Measurements from ENCODE around the gene FRAS1. TPM values are rescaled to one million over a fixed set of nuclear protein-coding genes. Genes with fewer than 3 reads are reported as not detected.
"Not testable (repeated sequence)": the region's sequence is repeated elsewhere in the genome, so short reads cannot be mapped to it uniquely, and the experiment has no call there.

FRAS1 gene, protein sequence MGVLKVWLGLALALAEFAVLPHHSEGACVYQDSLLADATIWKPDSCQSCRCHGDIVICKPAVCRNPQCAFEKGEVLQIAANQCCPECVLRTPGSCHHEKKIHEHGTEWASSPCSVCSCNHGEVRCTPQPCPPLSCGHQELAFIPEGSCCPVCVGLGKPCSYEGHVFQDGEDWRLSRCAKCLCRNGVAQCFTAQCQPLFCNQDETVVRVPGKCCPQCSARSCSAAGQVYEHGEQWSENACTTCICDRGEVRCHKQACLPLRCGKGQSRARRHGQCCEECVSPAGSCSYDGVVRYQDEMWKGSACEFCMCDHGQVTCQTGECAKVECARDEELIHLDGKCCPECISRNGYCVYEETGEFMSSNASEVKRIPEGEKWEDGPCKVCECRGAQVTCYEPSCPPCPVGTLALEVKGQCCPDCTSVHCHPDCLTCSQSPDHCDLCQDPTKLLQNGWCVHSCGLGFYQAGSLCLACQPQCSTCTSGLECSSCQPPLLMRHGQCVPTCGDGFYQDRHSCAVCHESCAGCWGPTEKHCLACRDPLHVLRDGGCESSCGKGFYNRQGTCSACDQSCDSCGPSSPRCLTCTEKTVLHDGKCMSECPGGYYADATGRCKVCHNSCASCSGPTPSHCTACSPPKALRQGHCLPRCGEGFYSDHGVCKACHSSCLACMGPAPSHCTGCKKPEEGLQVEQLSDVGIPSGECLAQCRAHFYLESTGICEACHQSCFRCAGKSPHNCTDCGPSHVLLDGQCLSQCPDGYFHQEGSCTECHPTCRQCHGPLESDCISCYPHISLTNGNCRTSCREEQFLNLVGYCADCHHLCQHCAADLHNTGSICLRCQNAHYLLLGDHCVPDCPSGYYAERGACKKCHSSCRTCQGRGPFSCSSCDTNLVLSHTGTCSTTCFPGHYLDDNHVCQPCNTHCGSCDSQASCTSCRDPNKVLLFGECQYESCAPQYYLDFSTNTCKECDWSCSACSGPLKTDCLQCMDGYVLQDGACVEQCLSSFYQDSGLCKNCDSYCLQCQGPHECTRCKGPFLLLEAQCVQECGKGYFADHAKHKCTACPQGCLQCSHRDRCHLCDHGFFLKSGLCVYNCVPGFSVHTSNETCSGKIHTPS (N-terminal part only)
- total RNA-seq (not detected), total RNA-seq (0 to 0.36 (median 0) reads per million in 172 experiments)
- not detected for polyA plus RNA-seq (2013, experiment 1 of 2)
- 0.20 TPM for polyA plus RNA-seq (2013, experiment 2 of 2)

DNA sequence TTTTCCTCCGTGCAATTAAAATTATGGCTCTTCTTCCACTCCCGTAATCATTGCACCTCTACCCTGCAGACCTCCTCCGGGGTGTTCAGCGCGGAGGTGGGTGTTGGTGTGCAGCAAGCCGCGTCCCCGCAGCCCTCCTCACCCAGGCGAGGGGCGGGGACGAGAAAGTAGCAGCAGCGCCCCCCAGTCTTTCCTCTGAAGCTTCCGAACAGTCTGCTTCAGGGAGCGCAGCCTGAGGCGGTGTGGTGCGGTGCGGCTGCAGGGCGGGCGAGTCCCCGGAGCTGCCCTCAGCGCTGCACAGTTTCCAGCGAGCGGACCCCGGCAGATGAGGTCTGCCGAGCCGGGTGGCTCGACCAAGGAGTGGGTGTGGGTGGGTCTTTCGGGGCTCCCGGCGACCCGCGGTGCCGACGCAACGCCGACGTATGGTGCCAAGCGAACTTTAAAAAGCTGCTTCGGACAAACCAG lies at the start of gene FRAS1:
Gene FRAS1, plus strand, starts transcription at position 189 of the 465 bp plus-strand sequence. CDS start 687 bp downstream, outside the sequence.
- peaks cover 29% of the 10 kb centered on the region for H3K4me1 Mint-ChIP-seq (ENCODE audit: low read depth)
- Histone ChIP-seq H3K27ac (ENCODE audit: low read depth in 1 of 2, low read length in 2 of 2) (no peak within 1 kb of the TSS), H3K36me3 (ENCODE audit: insufficient read depth, low read length) (no peaks in the 10 kb centered on the region), H3K9me3 (ENCODE audit: control insufficient read depth in 1 of 2, insufficient read depth in 1 of 2, low read length in 2 of 2) (peaks cover 0 to 14% of the 10 kb centered on the region in 2 experiments), H3K4me3 (ENCODE audit: low read length) (peak within 1 kb of the TSS; percentile 51), H3K4me1 (ENCODE audit: insufficient read depth, low read length) (peaks cover 34% of the 10 kb centered on the region), H3K27me3 (ENCODE audit: control insufficient read depth in 1 of 2, insufficient read depth in 2 of 2, low read length in 2 of 2) (peaks cover 51 to 64% of the 10 kb centered on the region in 2 experiments)
- DNase-seq (peak in 2 of 14 experiments; percentile 7 to 17), ATAC-seq (ENCODE audit: poor library complexity) (peak; percentile 35)
- ChIA-PET POLR2A (no interaction called here), CTCF (no interaction called here)
- H3K36me3 Mint-ChIP-seq (ENCODE audit: low read depth): no peaks in the 10 kb centered on the region
- intact Hi-C loops (cut with DNase I, micrococcal nuclease): no loop called here
- TF ChIP-seq, protein P1, sequence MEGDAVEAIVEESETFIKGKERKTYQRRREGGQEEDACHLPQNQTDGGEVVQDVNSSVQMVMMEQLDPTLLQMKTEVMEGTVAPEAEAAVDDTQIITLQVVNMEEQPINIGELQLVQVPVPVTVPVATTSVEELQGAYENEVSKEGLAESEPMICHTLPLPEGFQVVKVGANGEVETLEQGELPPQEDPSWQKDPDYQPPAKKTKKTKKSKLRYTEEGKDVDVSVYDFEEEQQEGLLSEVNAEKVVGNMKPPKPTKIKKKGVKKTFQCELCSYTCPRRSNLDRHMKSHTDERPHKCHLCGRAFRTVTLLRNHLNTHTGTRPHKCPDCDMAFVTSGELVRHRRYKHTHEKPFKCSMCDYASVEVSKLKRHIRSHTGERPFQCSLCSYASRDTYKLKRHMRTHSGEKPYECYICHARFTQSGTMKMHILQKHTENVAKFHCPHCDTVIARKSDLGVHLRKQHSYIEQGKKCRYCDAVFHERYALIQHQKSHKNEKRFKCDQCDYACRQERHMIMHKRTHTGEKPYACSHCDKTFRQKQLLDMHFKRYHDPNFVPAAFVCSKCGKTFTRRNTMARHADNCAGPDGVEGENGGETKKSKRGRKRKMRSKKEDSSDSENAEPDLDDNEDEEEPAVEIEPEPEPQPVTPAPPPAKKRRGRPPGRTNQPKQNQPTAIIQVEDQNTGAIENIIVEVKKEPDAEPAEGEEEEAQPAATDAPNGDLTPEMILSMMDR (IDR thresholded peaks at IDR 0.05): no peak
- H3K27ac Mint-ChIP-seq: no peak within 1 kb of the TSS
- peaks cover 90% of the 10 kb centered on the region for H3K27me3 Mint-ChIP-seq
- H3K9me3 Mint-ChIP-seq: no peaks in the 10 kb centered on the region
- peak within 1 kb of the TSS; percentile 89 for H3K4me3 Mint-ChIP-seq

DNA sequence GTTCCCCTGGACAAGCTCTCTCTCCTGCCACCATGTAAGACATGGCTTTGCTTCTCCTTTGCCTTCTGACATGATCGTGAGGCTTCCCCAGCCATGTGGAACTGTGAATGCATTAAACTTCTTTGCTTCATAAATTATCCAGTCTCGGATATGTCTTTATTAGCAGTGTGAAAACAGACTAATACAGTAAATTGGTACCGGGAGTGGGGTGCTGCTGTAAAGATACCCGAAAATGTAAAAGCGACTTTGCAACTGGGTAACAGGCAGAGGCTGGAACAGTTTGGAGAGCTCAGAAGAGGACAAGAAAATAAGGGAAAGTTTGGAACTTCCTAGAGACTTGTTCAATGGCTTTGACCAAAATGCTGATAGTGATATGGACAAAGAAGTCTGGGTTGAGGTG lies 46.1 kb upstream of the FRAS1 start:
- H3K27ac Mint-ChIP-seq; H3K4me3 ChIP-seq (ENCODE audit: low read length); H3K36me3 ChIP-seq (ENCODE audit: insufficient read depth, low read length); intact Hi-C loops (cut with DNase I, micrococcal nuclease); H3K4me3 Mint-ChIP-seq; ATAC-seq (ENCODE audit: poor library complexity); POLR2A ChIA-PET; H3K27me3 ChIP-seq (ENCODE audit: control insufficient read depth in 1 of 2, insufficient read depth in 2 of 2, low read length in 2 of 2); H3K4me1 ChIP-seq (ENCODE audit: insufficient read depth, low read length); H3K27ac ChIP-seq (ENCODE audit: low read depth in 1 of 2, low read length in 2 of 2); H3K4me1 Mint-ChIP-seq (ENCODE audit: low read depth); H3K27me3 Mint-ChIP-seq; CTCF ChIA-PET; H3K36me3 Mint-ChIP-seq (ENCODE audit: low read depth); DNase-seq: not testable (repeated sequence)
- peaks cover 12% of the 10 kb centered on the region for H3K9me3 Mint-ChIP-seq
- peaks cover 5 to 12% of the 10 kb centered on the region in 2 experiments for H3K9me3 ChIP-seq (ENCODE audit: control insufficient read depth in 1 of 2, insufficient read depth in 1 of 2, low read length in 2 of 2)

DNA sequence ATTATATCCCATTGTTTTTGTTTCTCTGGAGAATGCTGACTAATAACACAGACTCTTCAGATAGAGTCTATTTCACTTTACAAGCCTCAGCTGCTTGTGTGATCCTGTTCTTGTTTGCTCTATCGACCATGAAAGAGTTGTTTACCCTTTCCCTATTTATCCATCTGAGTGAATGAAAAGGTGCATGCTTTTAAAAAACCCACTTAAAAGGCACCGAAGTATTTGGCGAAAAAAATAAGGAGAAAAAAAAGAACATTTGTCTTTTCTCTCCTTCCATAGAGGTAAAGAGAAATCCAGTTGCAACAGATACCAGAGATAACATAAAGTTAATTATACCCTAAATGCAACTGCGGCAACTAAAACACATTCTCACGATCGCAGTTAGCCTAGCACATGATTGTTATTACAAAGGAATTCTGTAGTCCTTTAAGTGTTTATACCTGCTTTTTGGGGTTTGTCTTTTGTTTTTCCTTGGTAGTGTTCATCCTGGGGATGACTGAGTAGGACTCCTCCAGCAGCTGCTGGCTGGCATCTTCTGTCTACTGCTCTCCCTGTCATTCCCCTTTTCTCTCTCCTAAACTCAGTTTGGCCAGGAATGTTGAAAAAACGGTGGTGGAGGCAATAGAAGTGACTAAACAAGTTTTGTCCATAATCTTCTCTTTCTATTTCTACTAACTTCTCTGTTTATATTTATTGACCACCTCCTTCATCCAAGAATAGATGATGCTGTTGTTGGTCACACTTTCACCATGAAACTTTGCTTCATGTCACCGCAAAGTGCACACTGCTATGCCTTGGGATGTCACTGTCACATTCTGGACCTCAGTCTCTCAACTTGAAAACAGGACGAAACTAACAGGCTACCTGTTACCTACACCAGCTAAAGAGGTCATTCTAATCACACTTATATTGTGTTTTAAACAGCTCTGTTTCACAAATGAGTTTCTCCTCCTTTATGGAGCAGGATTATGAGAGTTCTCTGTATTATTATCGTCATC lies 41.9 kb upstream of the FRAS1 start:
- Mint-ChIP-seq H3K4me1 (ENCODE audit: low read depth) (no peaks in the 10 kb centered on the region), H3K4me3 (no peak overlapping the region), H3K27ac (no peak overlapping the region), H3K36me3 (ENCODE audit: low read depth) (no peaks in the 10 kb centered on the region), H3K9me3 (peaks cover 8% of the 10 kb centered on the region), H3K27me3 (peaks cover 8% of the 10 kb centered on the region)
- ChIA-PET POLR2A (no interaction called here), CTCF (no interaction called here)
- H3K27me3 ChIP-seq (ENCODE audit: control insufficient read depth in 1 of 2, insufficient read depth in 2 of 2, low read length in 2 of 2): peaks cover 0 to 4% of the 10 kb centered on the region in 2 experiments
- H3K4me3 ChIP-seq (ENCODE audit: low read length): no peak overlapping the region
- H3K27ac ChIP-seq (ENCODE audit: low read depth in 1 of 2, low read length in 2 of 2): no peak overlapping the region
- H3K36me3 ChIP-seq (ENCODE audit: insufficient read depth, low read length): no peaks in the 10 kb centered on the region
- ATAC-seq (ENCODE audit: poor library complexity) (no peak), DNase-seq (no peak)
- TF ChIP-seq, protein P1 (IDR thresholded peaks at IDR 0.05): no peak
- H3K9me3 ChIP-seq (ENCODE audit: control insufficient read depth in 1 of 2, insufficient read depth in 1 of 2, low read length in 2 of 2): peaks cover 2 to 12% of the 10 kb centered on the region in 2 experiments
- H3K4me1 ChIP-seq (ENCODE audit: insufficient read depth, low read length): no peaks in the 10 kb centered on the region
- intact Hi-C loops (cut with DNase I, micrococcal nuclease): no loop called here

Measured in CD4-positive, alpha-beta T cell (primary cell).